Esophagus muscularis mucosa (tissue), 4 donors: Measurements from ENCODE around the gene TMEM130. TPM values are rescaled to one million over a fixed set of nuclear protein-coding genes. Genes with fewer than 3 reads are reported as not detected.

Experiments
- DNase-seq: peaks from one replicate; pipeline ENCODE4 v3.0.0-alpha.2; 2017; ENCODE audit errors: extremely low spot score
- H3K27ac ChIP-seq, 4 donors: fragments of 200-600 bp; sonication (generic); replicated peaks in 1 of 4; 1 replicate in 3 of 4; 2 replicates in 1 of 4; pipeline ENCODE4 v1.5.1; 2016 to 2019; ENCODE audit warnings: mild to moderate bottlenecking in 1 of 4
- H3K27me3 ChIP-seq, 4 donors: fragments of 200-600 bp; sonication (generic); one replicate each; pipeline versions ENCODE4 v1.5.1 to v1.6.0; 2016 to 2019
- H3K36me3 ChIP-seq, 4 donors: fragments of 200-600 bp; sonication (generic); one replicate each; pipeline ENCODE4 v1.5.1; 2016 to 2019
- H3K4me1 ChIP-seq, 4 donors: fragments of 200-600 bp; sonication (generic); one replicate each; pipeline ENCODE4 v1.5.1; 2016 to 2019
- H3K4me3 ChIP-seq, 4 donors: fragments of 200-600 bp; sonication (generic); 1 replicate in 2 of 4; 2 replicates in 2 of 4; pipeline ENCODE4 v1.5.1; 2016 to 2019; ENCODE audit warnings: mild to moderate bottlenecking in 4 of 4, moderate library complexity in 1 of 4
- H3K9me3 ChIP-seq, 4 donors: fragments of 200-600 bp; sonication (generic); 1 replicate in 3 of 4; 2 replicates in 1 of 4; pipeline ENCODE4 v1.5.1; 2016 to 2019
- EP300 ChIP-seq: sonication (generic); formaldehyde crosslinking; IDR thresholded peaks from one replicate; pipeline ENCODE4 v1.6.1; 2017; ENCODE audit warnings: antibody characterized with exemption
- POLR2A ChIP-seq: fragments of 450-650 bp; IDR thresholded peaks from one replicate; pipeline ENCODE4 v1.6.1; 2017; ENCODE audit warnings: antibody characterized with exemption, moderate library complexity, mild to moderate bottlenecking, low read depth
- POLR2AphosphoS5 ChIP-seq, 2 donors: sonication (generic); formaldehyde crosslinking; IDR thresholded peaks; one replicate each; pipeline ENCODE4 v1.6.1; 2017; ENCODE audit warnings: antibody characterized with exemption in 2 of 2
- WGBS: methylation state at CpG from one replicate; pipeline ENCODE4 v1.1.5; 2018; 5-methylcytosine and 5-hydroxymethylcytosine counted together
- intact Hi-C: fragments of 100-400 bp; cut with DNase I; formaldehyde crosslinking; loops from one replicate; pipeline ENCODE4 v1.15.1; 2023
- total RNA-seq, 4 donors: library from RNA; depleted of rRNA; stranded (reverse); fragments of >200 nt; gene quantifications; one replicate each; pipeline versions ENCODE4 v1.1.0 to v1.2.1, GENCODE V29; 2016
- TF ChIP-seq, protein P1 (sequence below), 3 experiments: fragments of 200-600 bp in 2 of 3; fragments of 450-650 bp in 1 of 3; sonication (generic) in 2 of 3; IDR thresholded peaks; one replicate each; pipeline ENCODE4 v1.5.1; 2017 to 2019; ENCODE audit warnings: antibody characterized with exemption in 3 of 3, mild to moderate bottlenecking in 2 of 3, moderate library complexity in 1 of 3

The TMEM130 gene
- total RNA-seq, 4 donors from 2014 or later, result 0.57 to 2.3 (median 0.87) TPM

GRCh38 chr7:98833022-98833421 lies 36.8 kb downstream of the TMEM130 start:
- peaks cover 0 to 25% (median 0%) of the 10 kb centered on the region in 4 donors for H3K27me3 ChIP-seq
- H3K4me3 ChIP-seq, result no peak overlapping the region
- intact Hi-C loops, result no loop called here
- peaks cover 0 to 8% (median 0%) of the 10 kb centered on the region in 4 donors for H3K4me1 ChIP-seq
- DNase-seq, result no peak
- TF ChIP-seq POLR2A (no peak), EP300 (no peak)
- H3K9me3 ChIP-seq, result no peaks in the 10 kb centered on the region
- 90% methylated on average over 2 of the region's 2 CpGs for WGBS
- no peaks in the 10 kb centered on the region for H3K36me3 ChIP-seq
- H3K27ac ChIP-seq, result no peak overlapping the region

DNA sequence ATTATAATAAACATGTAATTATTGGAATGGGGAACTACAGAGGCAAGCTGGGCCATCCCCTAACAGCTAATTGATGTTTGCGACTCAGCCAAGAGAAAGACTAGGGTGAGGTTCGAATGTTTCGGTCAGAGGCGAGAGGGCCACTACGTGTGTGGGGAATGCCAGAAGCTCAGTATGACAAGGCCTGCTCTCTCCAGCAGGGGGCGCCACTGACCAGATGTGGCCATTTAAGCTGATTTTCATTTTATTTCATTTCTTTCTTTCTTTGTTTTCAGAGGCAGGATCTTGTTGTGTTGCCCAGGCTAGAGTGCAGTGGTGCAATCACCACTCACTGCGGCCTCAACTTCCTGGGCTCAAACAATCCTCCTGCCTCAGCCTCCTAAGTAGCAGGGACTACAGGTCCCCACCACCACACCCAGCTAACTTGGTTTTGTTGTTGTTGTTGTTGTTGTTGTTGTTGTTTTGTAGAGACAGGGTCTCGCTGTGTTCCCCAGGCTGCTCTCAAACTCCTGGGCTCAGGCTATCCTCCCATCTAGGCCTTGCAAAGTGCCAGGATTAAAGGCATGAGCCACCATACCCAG lies 38.1 kb downstream of the TMEM130 start:
- DNase-seq, result no peak
- intact Hi-C loops, result no loop called here
- H3K36me3 ChIP-seq, result no peaks in the 10 kb centered on the region
- H3K4me1 ChIP-seq, result peaks cover 4 to 8% (median 6%) of the 10 kb centered on the region in 4 donors
- H3K4me3 ChIP-seq, result no peak overlapping the region
- H3K27me3 ChIP-seq, result peaks cover 0 to 19% (median 0%) of the 10 kb centered on the region in 4 donors
- WGBS, result 83% methylated on average over 8 of the region's 8 CpGs
- no peak overlapping the region for H3K27ac ChIP-seq
- TF ChIP-seq, protein P1, sequence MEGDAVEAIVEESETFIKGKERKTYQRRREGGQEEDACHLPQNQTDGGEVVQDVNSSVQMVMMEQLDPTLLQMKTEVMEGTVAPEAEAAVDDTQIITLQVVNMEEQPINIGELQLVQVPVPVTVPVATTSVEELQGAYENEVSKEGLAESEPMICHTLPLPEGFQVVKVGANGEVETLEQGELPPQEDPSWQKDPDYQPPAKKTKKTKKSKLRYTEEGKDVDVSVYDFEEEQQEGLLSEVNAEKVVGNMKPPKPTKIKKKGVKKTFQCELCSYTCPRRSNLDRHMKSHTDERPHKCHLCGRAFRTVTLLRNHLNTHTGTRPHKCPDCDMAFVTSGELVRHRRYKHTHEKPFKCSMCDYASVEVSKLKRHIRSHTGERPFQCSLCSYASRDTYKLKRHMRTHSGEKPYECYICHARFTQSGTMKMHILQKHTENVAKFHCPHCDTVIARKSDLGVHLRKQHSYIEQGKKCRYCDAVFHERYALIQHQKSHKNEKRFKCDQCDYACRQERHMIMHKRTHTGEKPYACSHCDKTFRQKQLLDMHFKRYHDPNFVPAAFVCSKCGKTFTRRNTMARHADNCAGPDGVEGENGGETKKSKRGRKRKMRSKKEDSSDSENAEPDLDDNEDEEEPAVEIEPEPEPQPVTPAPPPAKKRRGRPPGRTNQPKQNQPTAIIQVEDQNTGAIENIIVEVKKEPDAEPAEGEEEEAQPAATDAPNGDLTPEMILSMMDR (IDR thresholded peaks at IDR 0.05), result peak in 1 of 3 experiments; percentile 31
- no peak for TF ChIP-seq POLR2A
- no peaks in the 10 kb centered on the region for H3K9me3 ChIP-seq

GRCh38 chr7:98830972-98831548 lies 38.8 kb downstream of the TMEM130 start:
- intact Hi-C loops, result no loop called here
- DNase-seq, result no peak
- TF ChIP-seq EP300 (no peak), POLR2AphosphoS5 (IDR thresholded peaks at IDR 0.05) (no peak), POLR2A (no peak)
- TF ChIP-seq, protein P1 (IDR thresholded peaks at IDR 0.05), result no peak
- peaks cover 8 to 13% (median 11%) of the 10 kb centered on the region in 4 donors for H3K4me1 ChIP-seq
- no peak overlapping the region for H3K27ac ChIP-seq
- 49% methylated on average over 2 of the region's 2 CpGs for WGBS
- H3K27me3 ChIP-seq, result peaks cover 0 to 12% (median 0%) of the 10 kb centered on the region in 4 donors
- H3K4me3 ChIP-seq, result no peak overlapping the region
- H3K9me3 ChIP-seq, result no peaks in the 10 kb centered on the region
- H3K36me3 ChIP-seq, result no peaks in the 10 kb centered on the region

GRCh38 chr7:98828368-98828767 lies 41.4 kb downstream of the TMEM130 start:
- H3K4me1 ChIP-seq, result peaks cover 8 to 14% (median 12%) of the 10 kb centered on the region in 4 donors
- no peaks in the 10 kb centered on the region for H3K36me3 ChIP-seq
- no peaks in the 10 kb centered on the region for H3K9me3 ChIP-seq
- H3K27me3 ChIP-seq, result no peaks in the 10 kb centered on the region
- intact Hi-C loops, result no loop called here
- H3K27ac ChIP-seq, result no peak overlapping the region
- no peak for TF ChIP-seq EP300
- TF ChIP-seq POLR2A, result no peak
- TF ChIP-seq, protein P1 (IDR thresholded peaks at IDR 0.05), result no peak
- no peak for TF ChIP-seq POLR2AphosphoS5 (IDR thresholded peaks at IDR 0.05)
- WGBS, result 89% methylated on average over 8 of the region's 8 CpGs
- no peak for DNase-seq
- no peak overlapping the region for H3K4me3 ChIP-seq

DNA sequence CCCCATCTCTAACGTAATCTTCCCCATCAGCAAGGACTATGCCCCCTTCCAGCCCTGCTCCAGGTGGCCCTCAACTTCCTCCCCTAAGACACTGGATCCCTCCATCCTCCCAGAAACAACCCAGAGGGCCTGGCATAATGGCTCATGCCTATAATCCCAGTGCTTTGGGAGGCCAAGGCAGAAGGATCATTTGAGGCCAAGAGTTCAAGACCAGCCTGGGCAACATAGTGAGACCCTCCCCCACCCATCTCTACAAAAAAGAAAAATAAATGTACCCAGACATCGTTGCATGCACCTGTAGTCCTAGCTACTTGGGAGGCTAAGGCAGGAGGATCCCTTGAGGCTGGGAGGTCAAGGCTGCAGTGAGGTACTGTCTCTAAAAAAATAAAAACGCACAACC lies 42.6 kb downstream of the TMEM130 start:
- intact Hi-C loops, result no loop called here
- DNase-seq, result no peak
- WGBS, result 68% methylated on average over 3 of the region's 3 CpGs
- Histone ChIP-seq H3K4me3 (no peak overlapping the region), H3K9me3 (no peaks in the 10 kb centered on the region), H3K27me3 (no peaks in the 10 kb centered on the region), H3K36me3 (no peaks in the 10 kb centered on the region), H3K27ac (no peak overlapping the region), H3K4me1 (peaks cover 8 to 18% (median 13%) of the 10 kb centered on the region in 4 donors)
- TF ChIP-seq EP300, result no peak
- TF ChIP-seq POLR2A, result no peak
- TF ChIP-seq POLR2AphosphoS5 (IDR thresholded peaks at IDR 0.05), result no peak
- TF ChIP-seq, protein P1 (IDR thresholded peaks at IDR 0.05), result no peak
